Astrocyte of the spinal cord (primary cell): Measurements from ENCODE around the gene RGL1.

Experiments used
- DNase-seq: peaks from one replicate; pipeline ENCODE4 v3.0.0; 2011; ENCODE audit warnings: low read depth, low spot score
- H3K4me3 ChIP-seq: 2 replicates; pipeline ENCODE4 v1.5.1; 2011; ENCODE audit warnings: low read depth, mild to moderate bottlenecking, low read length, moderate library complexity
- CTCF ChIP-seq: IDR thresholded peaks from 2 replicates; pipeline ENCODE4 v1.5.1; 2012; ENCODE audit warnings: low read depth, mild to moderate bottlenecking, low read length, inconsistent platforms
- in situ Hi-C: cut with HindIII; loops from 2 replicates; pipeline ENCODE4 v1.10.0; 2017; ENCODE audit warnings: low sequenced_read_pairs

RGL1 gene

GRCh38 chr1:183905508-183906113 lies 100.7 kb downstream of the RGL1 start:
- TF ChIP-seq CTCF: no peak
- no peak overlapping the region for H3K4me3 ChIP-seq
- DNase-seq: no peak
- in situ Hi-C loops: no loop called here

- no peak overlapping the region for H3K4me3 ChIP-seq
- in situ Hi-C loops: no loop called here
- no peak for DNase-seq
- no peak for TF ChIP-seq CTCF
Observed at GRCh38 chr1:183907070-183907469, 102.2 kb downstream of the RGL1 start.

- in situ Hi-C loops: no loop called here
- TF ChIP-seq CTCF: no peak
- no peak for DNase-seq
- H3K4me3 ChIP-seq: no peak overlapping the region
Observed at GRCh38 chr1:183908079-183908478, 103.2 kb downstream of the RGL1 start.

- no peak overlapping the region for H3K4me3 ChIP-seq
- in situ Hi-C loops: no loop called here
- no peak for TF ChIP-seq CTCF
- no peak for DNase-seq
Observed at GRCh38 chr1:183909672-183910071, 104.8 kb downstream of the RGL1 start.

GRCh38 chr1:183910845-183911244 lies 105.9 kb downstream of the RGL1 start:
- no peak for TF ChIP-seq CTCF
- in situ Hi-C loops: no loop called here
- no peak overlapping the region for H3K4me3 ChIP-seq
- DNase-seq: no peak

- no peak overlapping the region for H3K4me3 ChIP-seq
- no peak for DNase-seq
- no peak for TF ChIP-seq CTCF
- in situ Hi-C loops: no loop called here
Observed at GRCh38 chr1:183911285-183911684, 106.4 kb downstream of the RGL1 start.
